H7 (cell line): ENCODE results near the gene TAPBP. TPM values are rescaled to one million over a fixed set of nuclear protein-coding genes. Genes with fewer than 3 reads are reported as not detected.
A peak's percentile ranks its signal among the peaks of the same experiment; 100 is the strongest.
"Not testable (repeated sequence)": the region's sequence is repeated elsewhere in the genome, so short reads cannot be mapped to it uniquely, and the experiment has no call there.

ENCODE experiments used
- DNase-seq: peaks from one replicate; pipeline ENCODE4 v3.0.0; 2012
- H3K27me3 ChIP-seq: 2 replicates; pipeline ENCODE4 v1.6.0; 2011; ENCODE audit warnings: mild to moderate bottlenecking, low read length; ENCODE audit not compliant: control insufficient read depth, insufficient read depth
- H3K36me3 ChIP-seq: replicated peaks from 2 replicates; pipeline ENCODE4 v1.5.1; 2011; ENCODE audit warnings: low read length; ENCODE audit not compliant: control insufficient read depth, insufficient read depth
- H3K4me3 ChIP-seq: 2 replicates; pipeline ENCODE4 v1.5.1; 2011; ENCODE audit warnings: low read depth, mild to moderate bottlenecking, control low read depth, low read length, moderate library complexity; ENCODE audit not compliant: insufficient read depth
- total RNA-seq: library from RNA; depleted of rRNA; stranded (reverse); fragments of >200 nt; shearing (Covaris generic); gene quantifications from 2 replicates; pipeline ENCODE4 v1.2.3, GENCODE V29; 2014; rRNA removed

The TAPBP gene
- total RNA-seq, 1 experiment from 2014 or later, result 27.9 TPM

DNA sequence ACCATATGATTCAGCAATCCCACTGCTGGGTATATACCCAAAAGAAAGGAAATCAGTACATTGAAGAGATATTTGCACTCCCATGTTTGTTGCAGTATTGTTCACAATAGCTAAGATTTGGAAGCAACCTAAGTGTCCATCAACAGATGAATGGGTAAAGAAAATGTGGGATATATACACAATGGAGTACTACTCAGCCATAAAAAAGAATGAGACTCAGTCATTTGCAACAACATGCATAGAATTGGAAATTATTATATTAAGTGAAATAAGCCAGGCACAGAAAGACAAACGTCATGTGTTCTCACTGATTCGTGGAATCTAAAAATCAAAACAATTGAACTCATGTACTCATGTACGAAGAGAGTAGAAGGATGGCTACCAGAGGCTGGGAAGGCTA is 51.4 kb downstream of the TAPBP start:
- H3K36me3 ChIP-seq, result peaks cover 18% of the 10 kb centered on the region
- not testable (repeated sequence) for H3K27me3 ChIP-seq, DNase-seq, H3K4me3 ChIP-seq

DNA sequence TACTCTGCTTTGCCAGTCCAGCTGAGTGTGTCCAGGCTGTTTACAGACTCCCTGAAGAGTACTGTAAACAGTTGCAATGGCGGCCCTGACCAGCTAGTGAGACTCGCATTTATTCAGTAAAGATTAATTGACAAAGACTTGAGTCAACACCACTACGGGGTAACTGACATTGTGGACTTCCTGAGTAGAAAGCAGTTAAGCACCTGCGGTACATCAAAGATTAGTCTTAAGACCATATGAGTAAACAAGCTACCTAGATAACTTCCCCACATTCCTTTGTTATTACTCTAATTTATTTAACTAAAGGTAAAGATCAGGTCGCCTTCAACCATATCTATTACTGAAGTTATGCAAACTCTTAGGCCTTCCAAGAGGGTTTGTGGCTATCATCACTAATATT is 54.8 kb downstream of the TAPBP start:
- H3K36me3 ChIP-seq, result peaks cover 9% of the 10 kb centered on the region
- H3K27me3 ChIP-seq, result no peaks in the 10 kb centered on the region
- H3K4me3 ChIP-seq, result no peak overlapping the region
- no peak for DNase-seq

DNA sequence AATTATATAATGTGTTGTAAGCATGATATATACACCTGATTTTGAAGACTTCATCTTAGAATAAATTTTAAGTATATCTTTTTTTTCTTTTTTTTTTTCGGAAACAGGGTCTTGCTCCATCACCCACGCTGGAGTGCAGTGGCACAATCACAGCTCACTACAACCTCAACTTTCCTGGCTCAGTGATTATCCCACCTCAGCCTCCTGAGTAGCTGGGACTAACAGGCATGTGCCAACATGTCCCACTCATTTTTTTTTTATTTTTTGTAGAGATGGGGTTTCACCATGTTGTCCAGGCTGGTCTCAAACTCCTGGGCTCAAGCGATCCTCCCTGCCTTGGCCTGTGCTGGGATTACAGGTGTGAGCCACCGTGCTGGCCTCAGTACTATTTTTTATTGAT is 59.3 kb downstream of the TAPBP start:
- Histone ChIP-seq H3K4me3 (no peak overlapping the region), H3K36me3 (no peaks in the 10 kb centered on the region; the same call in 1 of the 2 replicates), H3K27me3 (no peaks in the 10 kb centered on the region)
- DNase-seq, result no peak

DNA sequence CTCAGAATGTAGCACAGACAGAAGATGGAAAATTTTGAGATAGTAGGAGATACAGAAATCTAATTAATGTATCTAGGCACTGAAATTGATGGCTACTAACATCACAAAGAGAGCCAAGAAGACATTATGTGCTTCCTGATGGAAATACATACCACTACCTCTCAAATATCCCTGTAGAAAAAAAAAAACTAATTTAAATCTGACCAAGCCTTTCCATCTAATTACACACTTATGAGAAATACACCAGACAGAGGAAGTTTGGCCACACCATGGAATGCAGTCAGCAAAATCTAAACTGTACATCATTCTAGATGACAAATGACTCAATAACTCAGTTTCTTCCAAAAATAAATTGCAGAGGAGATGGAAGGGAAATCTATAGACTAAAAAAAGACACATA is 61.1 kb downstream of the TAPBP start:
- DNase-seq, result no peak
- H3K36me3 ChIP-seq, result no peaks in the 10 kb centered on the region; the same call in 1 of the 2 replicates
- peaks cover 8% of the 10 kb centered on the region for H3K27me3 ChIP-seq
- H3K4me3 ChIP-seq, result no peak overlapping the region

DNA sequence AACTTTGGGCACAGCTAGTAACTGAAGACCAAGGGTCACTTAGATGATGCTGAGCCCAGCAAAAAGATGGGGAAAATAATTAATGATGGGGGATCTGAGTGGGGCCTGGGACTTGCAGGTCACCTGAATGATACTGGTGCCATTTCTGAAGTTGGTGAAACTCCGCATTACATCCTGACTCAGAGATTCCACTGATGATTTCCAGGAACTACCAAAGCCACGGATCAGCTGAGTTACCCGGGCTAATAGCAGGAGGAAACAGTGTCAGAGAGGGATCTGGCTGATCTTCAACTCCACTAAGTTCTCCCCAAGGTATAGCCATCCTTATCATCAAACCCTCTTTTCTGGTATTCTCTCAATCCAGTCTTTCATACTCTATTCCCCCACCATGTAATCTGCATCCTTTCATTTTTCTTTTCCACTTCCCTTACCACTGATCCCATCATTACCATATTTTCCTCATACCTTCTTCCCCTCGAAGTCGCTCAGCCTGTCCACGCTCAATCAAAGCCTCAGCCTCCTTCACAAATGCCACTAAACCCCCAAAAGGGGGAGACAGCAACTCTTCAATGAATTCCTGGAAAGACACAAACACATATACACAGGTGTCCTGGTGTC is 62.4 kb downstream of the TAPBP start:
- DNase-seq, result no peak

DNA sequence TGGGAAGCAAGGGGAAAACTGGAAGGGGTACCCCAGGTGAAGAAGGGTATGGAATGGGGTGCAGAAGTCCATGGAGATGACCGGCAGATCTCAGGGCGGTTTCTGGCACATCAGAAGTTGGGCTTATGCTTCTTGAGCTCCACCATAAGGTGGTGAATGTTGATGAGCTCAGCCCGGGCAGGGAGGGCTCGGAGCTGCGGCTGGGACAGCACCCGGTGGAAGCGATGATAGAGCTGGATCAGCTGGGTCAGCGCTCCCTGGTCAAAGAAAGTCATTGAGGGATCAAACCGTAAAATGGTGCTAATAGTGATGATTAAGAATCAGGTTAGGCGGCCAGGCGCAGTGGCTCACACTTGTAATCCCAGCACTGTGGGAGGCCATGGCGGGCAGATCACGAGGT is 63.1 kb downstream of the TAPBP start:
- H3K36me3 ChIP-seq, result no peaks in the 10 kb centered on the region; the same call in 1 of the 2 replicates
- peaks cover 25% of the 10 kb centered on the region for H3K27me3 ChIP-seq
- no peak for DNase-seq
- no peak overlapping the region for H3K4me3 ChIP-seq

More for the DNA sequence above, 62.4 kb downstream of the TAPBP start:
- no peak overlapping the region for H3K4me3 ChIP-seq
- H3K27me3 ChIP-seq, result peaks cover 20% of the 10 kb centered on the region
- H3K36me3 ChIP-seq, result no peaks in the 10 kb centered on the region; the same call in 1 of the 2 replicates

DNA sequence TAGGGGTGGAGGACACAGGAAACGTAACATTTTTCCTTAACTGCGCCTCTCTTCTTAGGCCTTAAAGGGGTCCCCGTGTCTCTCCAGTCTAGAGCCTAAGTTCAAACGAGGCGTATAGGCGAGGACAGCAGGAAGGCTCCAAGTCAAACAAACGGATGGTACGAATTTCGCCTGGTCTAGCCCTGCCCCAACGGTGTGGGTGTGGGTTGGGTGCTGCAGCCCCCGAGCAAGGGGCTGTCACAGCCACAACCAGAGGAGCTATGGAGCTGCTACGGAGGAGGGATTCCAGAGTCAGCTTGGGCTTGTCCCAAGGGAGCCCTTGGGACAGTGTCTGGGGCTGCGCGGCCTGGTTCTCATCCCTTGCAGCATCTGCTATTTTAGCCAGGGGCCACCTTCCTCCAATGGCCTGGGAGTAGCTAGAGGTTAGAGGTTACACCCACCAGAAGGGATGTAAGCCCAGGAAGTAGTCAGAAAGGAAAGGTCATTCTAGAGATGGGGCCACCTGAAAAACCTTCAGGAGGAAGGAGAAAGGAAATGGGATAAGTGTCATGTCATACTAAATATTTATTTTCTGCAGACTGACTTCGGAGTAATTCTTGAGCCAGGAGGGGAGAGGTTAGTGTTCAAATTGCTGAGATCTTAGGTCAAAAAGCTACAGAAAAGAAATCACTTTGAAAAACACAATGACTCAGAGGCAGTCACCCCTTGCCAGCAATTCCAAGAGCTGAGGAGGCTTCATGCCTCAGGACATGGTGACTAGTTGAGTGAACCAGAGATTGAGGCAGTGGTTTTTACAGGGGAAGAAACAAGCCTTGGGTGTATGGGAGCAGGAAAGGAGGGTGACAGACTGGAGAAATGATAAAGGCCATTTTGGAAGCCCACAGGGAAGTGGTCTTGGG is 63.9 kb downstream of the TAPBP start:
- Histone ChIP-seq H3K36me3 (no peaks in the 10 kb centered on the region; the same call in 1 of the 2 replicates), H3K4me3 (peak overlapping the region; percentile 72), H3K27me3 (peaks cover 25% of the 10 kb centered on the region)
- no peak for DNase-seq

Other genes starting within 250 kb of the TAPBP start
- 3.6 and 4.9 TPM in 2 replicates for gene HLA-DPA1, start 240.4 kb downstream of the TAPBP start, total RNA-seq
- 27.6 and 29.3 TPM in 2 replicates for gene HLA-DPB1, start 238.1 kb downstream of the TAPBP start, total RNA-seq
- gene COL11A2, start 121.6 kb downstream of the TAPBP start, total RNA-seq, result 0.48 and 0.67 TPM in 2 replicates
- gene RXRB, start 113.4 kb downstream of the TAPBP start, total RNA-seq, result 16.7 and 18.1 TPM in 2 replicates
- gene SLC39A7, start 113.2 kb downstream of the TAPBP start, total RNA-seq, result 96.3 and 115 TPM in 2 replicates
- 14.7 and 16.0 TPM in 2 replicates for gene HSD17B8, start 109.4 kb downstream of the TAPBP start, total RNA-seq
- gene RING1, start 105.6 kb downstream of the TAPBP start, total RNA-seq, result 18.5 and 19.7 TPM in 2 replicates
- gene VPS52, start 42.2 kb downstream of the TAPBP start, total RNA-seq, result 54.1 and 57.8 TPM in 2 replicates
- gene RPS18, start 42.0 kb downstream of the TAPBP start, total RNA-seq, result 3,561 and 4,135 TPM in 2 replicates
- 5.6 and 8.3 TPM in 2 replicates for gene B3GALT4, start 37.0 kb downstream of the TAPBP start, total RNA-seq
- 72.0 and 96.6 TPM in 2 replicates for gene WDR46, start 24.8 kb downstream of the TAPBP start, total RNA-seq
- gene PFDN6, start 24.5 kb downstream of the TAPBP start, total RNA-seq, result 87.9 and 90.2 TPM in 2 replicates
- 43.4 and 53.3 TPM in 2 replicates for gene RGL2, start 15.1 kb downstream of the TAPBP start, total RNA-seq
- gene ZBTB22, start 3.7 kb upstream of the TAPBP start, total RNA-seq, result 11.6 and 14.9 TPM in 2 replicates
- gene DAXX, start 8.9 kb upstream of the TAPBP start, total RNA-seq, result 79.8 and 91.2 TPM in 2 replicates
- gene KIFC1, start 77.7 kb upstream of the TAPBP start, total RNA-seq, result 101 and 113 TPM in 2 replicates
- 38.3 and 41.9 TPM in 2 replicates for gene PHF1, start 96.9 kb upstream of the TAPBP start, total RNA-seq
- gene CUTA, start 104.0 kb upstream of the TAPBP start, total RNA-seq, result 168 and 188 TPM in 2 replicates
- gene SYNGAP1, start 106.0 kb upstream of the TAPBP start, total RNA-seq, result 8.3 and 13.4 TPM in 2 replicates
- 15.5 and 16.4 TPM in 2 replicates for gene ZBTB9, start 140.5 kb upstream of the TAPBP start, total RNA-seq